Vagina (tissue), 2 donors: ENCODE data around the gene CCDC7. TPM values are rescaled to one million over a fixed set of nuclear protein-coding genes. Genes with fewer than 3 reads are reported as not detected.
"Not testable (repeated sequence)": the region's sequence is repeated elsewhere in the genome, so short reads cannot be mapped to it uniquely, and the experiment has no call there.

Experiments used
- DNase-seq, 2 donors: peaks; one replicate each; pipeline ENCODE4 v3.0.0-alpha.2; 2017; ENCODE audit errors: extremely low spot score in 2 of 2
- H3K27ac ChIP-seq: fragments of 200-600 bp; sonication (generic); one replicate; pipeline ENCODE4 v1.5.1; 2019
- H3K27me3 ChIP-seq: fragments of 200-600 bp; sonication (generic); one replicate; pipeline ENCODE4 v1.5.1; 2019
- H3K36me3 ChIP-seq, 2 donors: fragments of 200-600 bp; sonication (generic); one replicate each; pipeline ENCODE4 v1.5.1; 2017 to 2019
- H3K4me1 ChIP-seq: fragments of 200-600 bp; sonication (generic); one replicate; pipeline ENCODE4 v1.5.1; 2019
- H3K4me3 ChIP-seq, 2 donors: fragments of 200-600 bp; sonication (generic); 1 replicate in 1 of 2; 2 replicates in 1 of 2; pipeline ENCODE4 v1.5.1; 2016 to 2019
- H3K9me3 ChIP-seq: fragments of 200-600 bp; sonication (generic); one replicate; pipeline ENCODE4 v1.5.1; 2019
- CTCF ChIP-seq, 3 experiments: fragments of 450-650 bp in 2 of 3; fragments of 200-600 bp in 1 of 3; sonication (generic) in 1 of 3; IDR thresholded peaks; one replicate each; pipeline ENCODE4 v1.5.1; 2017 to 2019; ENCODE audit warnings: antibody characterized with exemption in 3 of 3, mild to moderate bottlenecking in 2 of 3, moderate library complexity in 2 of 3
- POLR2A ChIP-seq, 2 donors: fragments of 450-650 bp; IDR thresholded peaks; one replicate each; pipeline ENCODE4 v1.6.1; 2017; ENCODE audit warnings: antibody characterized with exemption in 2 of 2, mild to moderate bottlenecking in 2 of 2, moderate library complexity in 2 of 2
- POLR2AphosphoS5 ChIP-seq, 2 donors: sonication (generic); formaldehyde crosslinking; IDR thresholded peaks; one replicate each; pipeline ENCODE4 v1.9.0; 2017; ENCODE audit warnings: antibody characterized with exemption in 2 of 2, mild to moderate bottlenecking in 2 of 2, low read depth in 1 of 2; ENCODE audit not compliant: insufficient read depth in 1 of 2
- intact Hi-C: fragments of 100-400 bp; cut with DNase I; formaldehyde crosslinking; loops from one replicate; pipeline ENCODE4 v1.15.1; 2023
- total RNA-seq: library from RNA; depleted of rRNA; stranded (reverse); fragments of >200 nt; gene quantifications from one replicate; pipeline ENCODE4 v1.2.3, GENCODE V29; 2016

Gene CCDC7
- 22.8 TPM for total RNA-seq

- H3K36me3 ChIP-seq: no peaks in the 10 kb centered on the region
- H3K27ac ChIP-seq: peak within 1 kb of the TSS; percentile 97
- no peaks in the 10 kb centered on the region for H3K27me3 ChIP-seq
- DNase-seq: peak in 1 of 2 donors; percentile 89
- H3K4me1 ChIP-seq: peaks cover 5% of the 10 kb centered on the region
- H3K9me3 ChIP-seq: no peaks in the 10 kb centered on the region
- H3K4me3 ChIP-seq: peak within 1 kb of the TSS; percentile 64 to 72
- intact Hi-C loops: no loop called here
- TF ChIP-seq CTCF (IDR thresholded peaks at IDR 0.05) (no peak), POLR2AphosphoS5 (IDR thresholded peaks at IDR 0.05; ENCODE audit: insufficient read depth in 1 of 2, low read depth in 1 of 2) (peak; percentile 10 to 65), POLR2A (IDR thresholded peaks at IDR 0.05) (peak in 1 of 2 donors; percentile 34)
Observed at GRCh38 chr10:32445740-32446535, at the start of gene CCDC7. TSS of gene CCDC7 (plus strand) at chr10:32446140. CDS start at chr10:32451643, 5,503 bp downstream.

- not testable (repeated sequence) for H3K27me3 ChIP-seq, H3K27ac ChIP-seq, H3K36me3 ChIP-seq, H3K9me3 ChIP-seq, H3K4me1 ChIP-seq, H3K4me3 ChIP-seq, DNase-seq
- intact Hi-C loops: loop anchor here (5.0 kb wide), 1 partner anchor 735 kb away; no protein-coding TSS in a partner anchor
Observed at GRCh38 chr10:32397163-32397562, 48.8 kb upstream of the CCDC7 start.

- H3K27ac ChIP-seq, H3K4me1 ChIP-seq, H3K27me3 ChIP-seq, H3K36me3 ChIP-seq, DNase-seq, H3K4me3 ChIP-seq, H3K9me3 ChIP-seq: not testable (repeated sequence)
- intact Hi-C loops: loop anchor here (5.0 kb wide), 1 partner anchor 737 kb away; no protein-coding TSS in a partner anchor
Observed at GRCh38 chr10:32399720-32400119, 46.2 kb upstream of the CCDC7 start.

- TF ChIP-seq POLR2AphosphoS5 (IDR thresholded peaks at IDR 0.05; ENCODE audit: insufficient read depth in 1 of 2, low read depth in 1 of 2) (no peak), CTCF (IDR thresholded peaks at IDR 0.05) (no peak), POLR2A (IDR thresholded peaks at IDR 0.05) (no peak)
- no peak overlapping the region for H3K4me3 ChIP-seq
- no peaks in the 10 kb centered on the region for H3K36me3 ChIP-seq
- no peak for DNase-seq
- H3K27me3 ChIP-seq: no peaks in the 10 kb centered on the region
- intact Hi-C loops: no loop called here
- H3K4me1 ChIP-seq: no peaks in the 10 kb centered on the region
- H3K27ac ChIP-seq: no peak overlapping the region
- no peaks in the 10 kb centered on the region for H3K9me3 ChIP-seq
Observed at GRCh38 chr10:32400961-32401360, 45.0 kb upstream of the CCDC7 start.

- intact Hi-C loops: no loop called here
- Histone ChIP-seq H3K27ac (no peak overlapping the region), H3K27me3 (no peaks in the 10 kb centered on the region), H3K4me1 (no peaks in the 10 kb centered on the region), H3K36me3 (no peaks in the 10 kb centered on the region), H3K9me3 (no peaks in the 10 kb centered on the region), H3K4me3 (no peak overlapping the region)
- TF ChIP-seq POLR2A (IDR thresholded peaks at IDR 0.05): no peak
- no peak for TF ChIP-seq POLR2AphosphoS5 (IDR thresholded peaks at IDR 0.05; ENCODE audit: insufficient read depth in 1 of 2, low read depth in 1 of 2)
- no peak for TF ChIP-seq CTCF (IDR thresholded peaks at IDR 0.05)
- DNase-seq: no peak
Observed at GRCh38 chr10:32402499-32402898, 43.4 kb upstream of the CCDC7 start.

- H3K4me3 ChIP-seq: no peak overlapping the region
- no peaks in the 10 kb centered on the region for H3K27me3 ChIP-seq
- no peaks in the 10 kb centered on the region for H3K36me3 ChIP-seq
- H3K9me3 ChIP-seq: no peaks in the 10 kb centered on the region
- DNase-seq: no peak
- intact Hi-C loops: no loop called here
- H3K4me1 ChIP-seq: no peaks in the 10 kb centered on the region
- TF ChIP-seq POLR2AphosphoS5 (IDR thresholded peaks at IDR 0.05; ENCODE audit: insufficient read depth in 1 of 2, low read depth in 1 of 2): no peak
- TF ChIP-seq CTCF (IDR thresholded peaks at IDR 0.05): no peak
- no peak for TF ChIP-seq POLR2A (IDR thresholded peaks at IDR 0.05)
- no peak overlapping the region for H3K27ac ChIP-seq
Observed at GRCh38 chr10:32403091-32403490, 42.8 kb upstream of the CCDC7 start.
